NCI-H524 (cell line): ENCODE data around the gene TIMM50.

Source experiments
- DNase-seq, 2 experiments: peaks; one replicate each; lab custom pipeline; 2025; lab: John Stamatoyannopoulos, UW

TIMM50 gene

GRCh38 chr19:39469567-39469966 lies 11.1 kb upstream of the TIMM50 start:
- DNase-seq = no peak

GRCh38 chr19:39470724-39471339 lies 9.8 kb upstream of the TIMM50 start:
- no peak for DNase-seq

- DNase-seq = no peak
These were observed 8.7 kb upstream of the TIMM50 start for GRCh38 chr19:39471756-39472536.

GRCh38 chr19:39472746-39473442 lies 7.7 kb upstream of the TIMM50 start:
- DNase-seq = no peak

- DNase-seq = no peak
These were observed 7.1 kb upstream of the TIMM50 start for GRCh38 chr19:39473443-39473960.

- peak; percentile 42 to 63 for DNase-seq
These were observed 6.5 kb upstream of the TIMM50 start for GRCh38 chr19:39474139-39474620.

- DNase-seq = no peak
These were observed 4.9 kb upstream of the TIMM50 start for GRCh38 chr19:39475748-39476147.

GRCh38 chr19:39479319-39479801 lies 1.3 kb upstream of the TIMM50 start:
- DNase-seq = peak; percentile 78 to 88

- peak; percentile 78 to 88 for DNase-seq
These were observed 722 bp upstream of the TIMM50 start for GRCh38 chr19:39479916-39480315.

- no peak for DNase-seq
These were observed 549 bp downstream of the TIMM50 start for GRCh38 chr19:39481229-39481545.

GRCh38 chr19:39481676-39482075 lies 1.0 kb downstream of the TIMM50 start:
- DNase-seq = no peak

GRCh38 chr19:39483141-39483540 lies 2.5 kb downstream of the TIMM50 start:
- peak; percentile 100 for DNase-seq

- no peak for DNase-seq
These were observed 9.1 kb downstream of the TIMM50 start for GRCh38 chr19:39489756-39490155.

- DNase-seq = no peak
These were observed 11.6 kb downstream of the TIMM50 start for GRCh38 chr19:39492225-39492624.

GRCh38 chr19:39492788-39493187 lies 12.2 kb downstream of the TIMM50 start:
- DNase-seq = no peak

- no peak for DNase-seq
These were observed 14.0 kb downstream of the TIMM50 start for GRCh38 chr19:39494661-39495060.

GRCh38 chr19:39496063-39496462 lies 15.4 kb downstream of the TIMM50 start:
- no peak for DNase-seq

GRCh38 chr19:39497701-39497995 lies 17.0 kb downstream of the TIMM50 start:
- peak; percentile 97 to 98 for DNase-seq

- DNase-seq = peak; percentile 80 to 82
These were observed 17.6 kb downstream of the TIMM50 start for GRCh38 chr19:39497996-39498797.

GRCh38 chr19:39498798-39499642 lies 18.4 kb downstream of the TIMM50 start, which contains the start of gene DLL3:
Gene DLL3, plus strand, starts transcription at chr19:39498947. Its CDS starts 28 bp downstream, at chr19:39498975.
- DNase-seq = peak; percentile 70 to 83

GRCh38 chr19:39499932-39500331 lies 19.3 kb downstream of the TIMM50 start:
- no peak for DNase-seq
